GM13976 (cell line): ENCODE data around the gene ZFC3H1.
A peak's percentile ranks its signal among the peaks of the same experiment; 100 is the strongest.

Experiments used
- DNase-seq: peaks from one replicate; pipeline ENCODE4 v3.0.0; 2012; ENCODE audit warnings: low spot score
- CTCF ChIP-seq: IDR thresholded peaks from 2 replicates; pipeline ENCODE4 v1.5.1; 2012; ENCODE audit warnings: borderline replicate concordance, mild to moderate bottlenecking; ENCODE audit not compliant: insufficient read depth; ENCODE audit errors: extremely low read depth, missing control alignments, control extremely low read depth
- in situ Hi-C: fragments of 300-500 bp; cut with MboI; formaldehyde crosslinking; loops from one replicate; pipeline ENCODE4 v1.12.0; 2022; ENCODE audit warnings: low sequenced_read_pairs, mixed read lengths, inconsistent platforms; ENCODE audit not compliant: unreplicated experiment

The ZFC3H1 gene

GRCh38 chr12:71682466-71682865 is 18.8 kb upstream of the ZFC3H1 start:
- no peak for DNase-seq
- in situ Hi-C loops, result no loop called here
- TF ChIP-seq CTCF, result no peak

- no peak for TF ChIP-seq CTCF
- DNase-seq, result no peak
- in situ Hi-C loops, result no loop called here
Observed at GRCh38 chr12:71671816-71672215, 8.2 kb upstream of the ZFC3H1 start.

GRCh38 chr12:71671311-71671710 is 7.7 kb upstream of the ZFC3H1 start:
- DNase-seq, result no peak
- TF ChIP-seq CTCF, result no peak
- in situ Hi-C loops, result no loop called here

GRCh38 chr12:71666259-71666658 is 2.6 kb upstream of the ZFC3H1 start:
- no peak for TF ChIP-seq CTCF
- DNase-seq, result no peak
- in situ Hi-C loops, result no loop called here

- TF ChIP-seq CTCF, result no peak
- in situ Hi-C loops, result no loop called here
- no peak for DNase-seq
Observed at GRCh38 chr12:71665090-71665463, 1.4 kb upstream of the ZFC3H1 start.

- no peak for DNase-seq
- TF ChIP-seq CTCF, result no peak
- in situ Hi-C loops, result no loop called here
Observed at GRCh38 chr12:71664411-71665089, 902 bp upstream of the ZFC3H1 start.

- TF ChIP-seq CTCF, result no peak
Observed at GRCh38 chr12:71662849-71663560, 643 bp downstream of the ZFC3H1 start.

More at GRCh38 chr12:71662849-71663560, 643 bp downstream of the ZFC3H1 start:
- DNase-seq, result peak; percentile 64
- in situ Hi-C loops, result no loop called here
